CD4-positive, alpha-beta T cell treated with Interleukin-21 for 1 hour (primary cell): ENCODE data around the gene PARD3.
"Not testable (repeated sequence)": the region's sequence is repeated elsewhere in the genome, so short reads cannot be mapped to it uniquely, and the experiment has no call there.

Experiments
- DNase-seq: peaks from one replicate; pipeline ENCODE4 v3.0.0-alpha.2; 2020

Gene PARD3

GRCh38 chr10:34644815-34645214 lies 170.3 kb downstream of the PARD3 start:
- DNase-seq: not testable (repeated sequence)

GRCh38 chr10:34644224-34644623 lies 170.9 kb downstream of the PARD3 start:
- DNase-seq: no peak

DNA sequence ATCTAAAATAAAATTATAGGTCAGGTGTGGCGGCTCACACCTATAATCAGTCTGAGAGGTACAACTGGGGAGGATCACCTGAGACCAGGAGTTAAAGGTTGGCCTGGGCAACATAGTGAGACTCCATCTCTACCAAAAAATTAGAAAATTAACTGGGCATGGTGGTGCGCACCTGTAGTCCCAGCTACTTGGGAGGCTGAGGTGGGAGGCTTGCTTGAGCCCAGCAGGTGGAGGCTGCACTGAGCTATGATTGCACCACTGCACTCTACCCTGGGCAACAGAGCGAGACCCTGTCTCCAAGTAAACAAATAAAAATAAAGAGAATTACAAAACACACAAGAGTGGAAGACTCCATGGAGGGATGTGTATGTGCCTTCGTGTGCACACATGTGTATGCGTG lies 171.5 kb downstream of the PARD3 start:
- DNase-seq: no peak

- DNase-seq: no peak
Measured at GRCh38 chr10:34641913-34642558, 173.1 kb downstream of the PARD3 start.

GRCh38 chr10:34641147-34641912 lies 173.8 kb downstream of the PARD3 start:
- DNase-seq: no peak

GRCh38 chr10:34638406-34639054 lies 176.6 kb downstream of the PARD3 start:
- peak; percentile 60 for DNase-seq

DNA sequence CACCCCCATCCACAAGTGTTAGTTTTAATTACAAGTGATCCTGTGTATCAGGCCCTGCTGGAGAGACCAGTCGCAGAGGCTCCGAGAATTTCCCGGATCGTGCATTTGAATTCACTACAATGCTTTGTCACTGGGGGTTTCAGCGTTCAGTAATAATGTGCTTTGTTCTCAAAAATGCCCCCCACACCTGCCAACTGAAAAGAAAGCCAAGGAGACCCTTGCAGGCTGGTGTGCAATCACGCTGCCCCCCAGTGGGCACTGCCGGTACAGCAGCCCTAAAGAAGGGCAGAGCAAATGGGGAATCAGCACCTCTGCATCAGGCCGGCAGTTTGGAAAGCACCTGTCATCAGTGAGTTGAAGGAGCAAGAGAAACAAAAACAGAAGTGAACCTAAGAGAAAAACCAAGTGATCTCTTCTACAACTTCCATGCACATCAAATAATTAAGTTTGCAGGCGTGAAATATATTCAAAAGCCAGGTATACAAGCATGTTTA lies 177.6 kb downstream of the PARD3 start:
- peak; percentile 56 for DNase-seq

GRCh38 chr10:34635111-34635510 lies 180.0 kb downstream of the PARD3 start:
- no peak for DNase-seq

DNA sequence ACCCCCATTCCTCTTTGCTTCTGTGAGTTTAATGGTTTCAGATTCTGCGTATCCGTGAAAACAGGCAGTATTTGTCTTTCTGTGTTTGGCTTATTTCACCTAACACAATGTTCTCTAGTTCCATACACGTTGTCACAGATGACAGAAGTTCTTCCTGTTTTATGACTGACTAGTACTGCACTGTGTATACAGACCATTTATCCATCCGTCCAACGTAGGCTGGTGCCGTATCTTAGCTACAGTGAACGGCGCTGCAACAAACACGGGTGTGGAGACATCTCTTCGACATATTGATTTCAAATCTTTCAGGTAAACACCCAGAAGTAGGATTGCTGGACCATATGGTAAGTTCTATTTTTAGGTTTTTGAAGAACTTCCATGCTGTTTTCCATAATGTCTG lies 181.7 kb downstream of the PARD3 start:
- no peak for DNase-seq

DNA sequence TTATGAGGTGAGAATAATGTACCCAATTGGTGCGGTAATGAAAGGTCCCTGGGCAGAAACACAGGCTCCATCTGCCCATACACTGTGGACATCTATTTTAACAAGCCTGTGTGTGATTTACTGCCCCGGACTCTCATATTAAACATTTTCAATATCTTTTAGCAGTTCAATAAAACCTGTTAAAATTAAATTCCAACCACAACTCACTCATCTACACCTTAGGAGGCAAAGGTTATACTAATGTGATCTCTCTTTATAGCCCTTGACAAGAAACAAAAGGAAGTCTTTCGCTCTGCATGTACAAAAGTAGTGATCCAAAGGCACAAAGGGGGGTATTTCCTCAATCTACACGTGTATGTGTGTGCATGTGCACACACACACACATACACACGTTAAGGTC lies 186.0 kb downstream of the PARD3 start:
- no peak for DNase-seq

- no peak for DNase-seq
Measured at GRCh38 chr10:34628174-34628796, 186.8 kb downstream of the PARD3 start.

- DNase-seq: no peak
Measured at GRCh38 chr10:34627741-34628140, 187.4 kb downstream of the PARD3 start.

DNA sequence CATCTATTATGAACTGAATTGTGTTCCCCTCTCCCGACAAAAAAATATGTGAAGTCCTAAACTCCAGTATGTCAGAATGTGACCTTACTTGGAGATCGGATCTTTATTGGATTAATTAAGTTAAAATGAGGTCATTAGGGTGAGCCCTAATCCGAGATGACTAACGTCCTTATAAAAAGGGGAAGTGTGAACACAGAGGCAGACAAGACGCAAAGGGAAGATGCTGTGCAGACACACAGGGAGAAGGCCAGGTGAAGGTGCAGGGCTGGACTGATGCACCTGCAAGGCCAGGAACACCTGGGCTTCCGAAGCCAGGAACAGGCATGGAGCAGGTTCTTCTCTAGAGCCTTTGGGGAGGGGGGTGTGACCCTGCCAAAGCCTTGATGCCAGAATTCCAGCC lies 187.8 kb downstream of the PARD3 start:
- no peak for DNase-seq

- no peak for DNase-seq
Measured at GRCh38 chr10:34626158-34626880, 188.8 kb downstream of the PARD3 start.

DNA sequence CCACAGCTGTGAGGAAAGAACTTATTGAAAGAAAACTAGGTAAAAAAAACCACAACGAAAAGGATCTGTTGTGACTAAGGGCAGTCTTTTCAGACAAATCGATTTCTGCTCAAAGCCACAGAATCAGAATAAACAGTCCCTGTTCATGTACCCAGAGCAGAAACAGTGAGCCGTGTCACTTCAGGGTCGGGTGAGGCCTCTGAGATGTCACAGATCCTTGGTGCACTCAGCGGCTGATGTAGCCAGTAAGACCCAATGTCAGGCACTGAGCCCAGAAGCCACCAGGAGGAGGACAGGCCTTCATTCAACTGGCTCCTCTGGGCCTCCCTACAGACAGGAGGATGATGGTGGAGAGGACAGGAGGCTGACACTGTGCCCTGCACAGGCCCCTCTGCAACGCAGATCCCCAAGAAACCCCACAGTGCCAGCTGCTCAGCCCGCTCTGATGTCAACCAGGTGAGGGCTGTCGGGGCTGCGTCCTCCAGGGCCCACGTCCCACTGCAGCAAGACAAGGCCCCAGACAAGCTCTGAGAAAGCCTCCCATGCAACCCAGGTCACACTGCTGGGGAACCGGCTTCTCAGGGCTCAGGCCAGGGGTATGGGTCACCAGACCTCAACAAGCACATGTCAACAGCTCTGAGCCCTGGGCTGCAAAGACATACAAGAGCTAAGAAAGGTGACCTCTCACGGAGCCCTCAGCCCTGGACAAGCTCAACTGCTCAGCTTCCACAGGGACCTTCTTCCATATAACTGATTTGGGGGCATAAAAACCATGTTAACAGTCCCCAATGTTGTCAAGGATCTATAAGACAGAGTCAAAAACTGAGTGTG lies 190.6 kb downstream of the PARD3 start:
- no peak for DNase-seq

- DNase-seq: no peak
Measured at GRCh38 chr10:34622945-34623344, 192.2 kb downstream of the PARD3 start.

DNA sequence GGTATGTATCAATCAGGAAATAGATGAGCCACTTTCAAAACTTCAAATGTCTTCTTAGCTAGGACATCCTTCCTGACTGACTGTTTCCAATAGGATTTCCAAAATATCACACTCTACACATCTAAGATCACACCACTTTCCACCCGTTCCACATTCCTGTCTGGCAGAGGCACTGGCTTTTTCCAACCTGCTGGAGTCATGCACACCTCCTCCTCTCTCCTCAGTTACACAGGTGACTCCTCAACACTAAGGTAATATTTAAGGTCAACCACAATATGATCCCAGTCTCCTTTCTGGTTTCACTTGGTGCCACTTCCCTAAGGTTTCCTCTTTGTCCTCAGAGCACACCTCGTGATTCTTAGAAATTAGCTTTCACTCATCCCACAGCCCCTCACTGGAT lies 196.5 kb downstream of the PARD3 start:
- DNase-seq: no peak

DNA sequence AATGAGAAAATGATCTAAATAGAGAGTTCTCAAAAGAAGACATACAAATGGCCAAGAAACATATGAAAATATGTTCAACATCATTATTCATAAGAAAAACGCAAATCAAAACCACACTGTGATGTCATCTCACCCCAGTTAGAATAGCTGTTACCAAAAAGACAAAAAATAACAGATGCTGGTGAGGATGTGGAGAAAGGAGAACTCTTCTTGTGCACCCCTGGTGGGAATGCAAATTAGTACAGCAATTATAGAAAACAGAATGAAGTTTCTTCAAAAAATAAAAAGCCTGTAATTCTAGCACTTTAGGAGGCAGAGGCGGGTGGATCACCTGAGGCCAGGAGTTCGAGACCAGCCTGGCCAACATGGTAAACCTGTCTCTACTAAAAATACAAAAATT lies 199.3 kb downstream of the PARD3 start:
- DNase-seq: no peak

DNA sequence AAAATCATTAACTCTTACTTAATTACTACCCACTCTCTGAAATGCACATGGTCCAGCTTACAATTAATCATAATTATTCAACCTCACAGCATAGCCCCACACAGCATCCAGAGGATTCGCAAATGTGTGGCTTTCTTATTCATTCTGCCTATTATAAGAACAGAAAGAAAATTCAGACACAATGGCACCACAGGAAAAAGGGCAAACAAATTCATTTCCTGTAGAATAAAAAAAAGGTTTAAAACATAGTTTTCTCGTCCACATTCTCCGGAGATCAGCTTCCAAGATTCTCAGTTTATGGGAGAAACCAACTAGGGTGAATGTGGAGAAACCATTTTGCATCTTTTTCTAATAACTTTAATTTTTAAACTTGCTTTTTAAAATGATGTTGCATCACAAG lies 201.6 kb downstream of the PARD3 start:
- no peak for DNase-seq

DNA sequence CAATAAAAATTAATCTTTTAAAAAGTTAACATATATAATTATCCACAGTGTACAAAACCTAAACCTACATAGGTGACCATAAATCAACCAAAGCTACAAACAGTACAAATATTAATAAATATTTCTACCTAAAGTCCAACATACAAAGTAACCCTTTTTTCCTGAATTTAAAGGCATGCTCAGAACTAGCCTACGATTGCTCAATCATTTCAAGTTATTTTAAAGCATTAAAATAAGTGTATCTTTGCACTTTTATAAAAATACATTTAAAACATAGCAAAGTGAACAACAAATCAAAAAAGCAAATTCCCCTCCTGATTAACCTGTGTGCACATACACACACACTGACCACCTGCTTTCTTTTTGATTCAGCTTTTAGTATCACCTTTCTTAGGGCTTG lies 202.2 kb downstream of the PARD3 start:
- no peak for DNase-seq

DNA sequence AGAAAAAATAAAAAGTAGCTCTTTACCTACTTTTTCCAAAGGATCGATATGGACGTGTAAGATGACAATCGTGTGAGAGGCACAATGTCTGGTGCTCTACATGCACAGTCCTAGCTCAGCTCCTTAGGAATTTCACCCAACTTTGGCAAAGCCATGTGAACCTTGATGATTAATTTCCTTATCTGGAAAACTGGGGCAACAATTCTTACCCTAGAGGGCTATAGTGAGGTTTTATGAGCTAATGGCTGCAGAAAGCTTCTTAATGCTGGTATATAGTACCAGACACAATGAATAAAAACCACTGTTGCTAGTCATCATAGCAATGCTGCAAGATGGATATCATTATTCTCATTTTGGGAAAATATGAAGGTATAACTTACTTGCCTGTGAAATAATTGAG lies 202.7 kb downstream of the PARD3 start:
- no peak for DNase-seq
